OCI-LY3 (cell line): Measurements from ENCODE around the gene CDT1.

Experiments
- H2AFZ ChIP-seq: fragments of 200-600, 300-600 bp; shearing (Covaris generic); 2 replicates; pipeline ENCODE4 v1.6.0; 2014; ENCODE audit warnings: antibody characterized with exemption, low read depth, low read length
- H3K27ac ChIP-seq: fragments of 200-600, 300-600 bp; sonication (generic); 2 replicates; pipeline ENCODE4 v1.5.1; 2014; ENCODE audit warnings: mild to moderate bottlenecking, low read length, moderate library complexity, mixed read lengths
- H3K27me3 ChIP-seq: fragments of 200-600, 300-600 bp; sonication (generic); 2 replicates; pipeline ENCODE4 v1.6.1; 2014; ENCODE audit warnings: low read depth, low read length, mixed read lengths
- H3K36me3 ChIP-seq: fragments of 200-600, 300-600 bp; sonication (generic); replicated peaks from 2 replicates; pipeline ENCODE3; 2014; ENCODE audit warnings: low read depth, low read length, mixed read lengths
- H3K4me1 ChIP-seq: fragments of 300-600, 200-600 bp; sonication (generic); 2 replicates; pipeline ENCODE4 v1.6.1; 2014; ENCODE audit warnings: low read length, mixed read lengths
- H3K4me2 ChIP-seq: fragments of 200-600, 300-600 bp; sonication (generic); 2 replicates; pipeline ENCODE4 v1.6.1; 2014; ENCODE audit warnings: low read length, mixed read lengths
- H3K4me3 ChIP-seq: fragments of 300-600, 200-600 bp; sonication (generic); 2 replicates; pipeline ENCODE4 v1.5.1; 2014; ENCODE audit warnings: antibody characterized with exemption, mild to moderate bottlenecking, low read length, moderate library complexity
- H3K79me2 ChIP-seq: fragments of 300-600, 200-600 bp; shearing (Covaris generic); 2 replicates; pipeline ENCODE4 v1.6.1; 2014; ENCODE audit warnings: mild to moderate bottlenecking, low read length, mixed read lengths
- H3K9ac ChIP-seq: fragments of 300-600, 200-600 bp; shearing (Covaris generic); 2 replicates; pipeline ENCODE4 v1.6.0; 2014; ENCODE audit warnings: mild to moderate bottlenecking, low read length, moderate library complexity
- H3K9me3 ChIP-seq: fragments of 200-600, 300-600 bp; shearing (Covaris generic); 2 replicates; pipeline ENCODE4 v1.6.1; 2014; ENCODE audit warnings: low read length, mixed read lengths; ENCODE audit not compliant: insufficient read depth
- H4K20me1 ChIP-seq: fragments of 200-600, 300-600 bp; sonication (generic); 2 replicates; pipeline ENCODE4 v1.6.1; 2016; ENCODE audit warnings: low read length, mixed read lengths; ENCODE audit not compliant: insufficient read depth
- EZH2phosphoT487 ChIP-seq: fragments of 200-600 bp; shearing (Covaris generic); IDR thresholded peaks from 2 replicates; pipeline ENCODE4 v1.6.1; 2018; ENCODE audit warnings: antibody characterized with exemption, mixed run types, low read depth
- TF ChIP-seq, protein P1 (sequence below): fragments of 200-600, 300-600 bp; sonication (generic); IDR thresholded peaks from 2 replicates; pipeline ENCODE4 v1.5.1; 2014; ENCODE audit warnings: antibody characterized with exemption, low read length, low read depth

The CDT1 gene

DNA sequence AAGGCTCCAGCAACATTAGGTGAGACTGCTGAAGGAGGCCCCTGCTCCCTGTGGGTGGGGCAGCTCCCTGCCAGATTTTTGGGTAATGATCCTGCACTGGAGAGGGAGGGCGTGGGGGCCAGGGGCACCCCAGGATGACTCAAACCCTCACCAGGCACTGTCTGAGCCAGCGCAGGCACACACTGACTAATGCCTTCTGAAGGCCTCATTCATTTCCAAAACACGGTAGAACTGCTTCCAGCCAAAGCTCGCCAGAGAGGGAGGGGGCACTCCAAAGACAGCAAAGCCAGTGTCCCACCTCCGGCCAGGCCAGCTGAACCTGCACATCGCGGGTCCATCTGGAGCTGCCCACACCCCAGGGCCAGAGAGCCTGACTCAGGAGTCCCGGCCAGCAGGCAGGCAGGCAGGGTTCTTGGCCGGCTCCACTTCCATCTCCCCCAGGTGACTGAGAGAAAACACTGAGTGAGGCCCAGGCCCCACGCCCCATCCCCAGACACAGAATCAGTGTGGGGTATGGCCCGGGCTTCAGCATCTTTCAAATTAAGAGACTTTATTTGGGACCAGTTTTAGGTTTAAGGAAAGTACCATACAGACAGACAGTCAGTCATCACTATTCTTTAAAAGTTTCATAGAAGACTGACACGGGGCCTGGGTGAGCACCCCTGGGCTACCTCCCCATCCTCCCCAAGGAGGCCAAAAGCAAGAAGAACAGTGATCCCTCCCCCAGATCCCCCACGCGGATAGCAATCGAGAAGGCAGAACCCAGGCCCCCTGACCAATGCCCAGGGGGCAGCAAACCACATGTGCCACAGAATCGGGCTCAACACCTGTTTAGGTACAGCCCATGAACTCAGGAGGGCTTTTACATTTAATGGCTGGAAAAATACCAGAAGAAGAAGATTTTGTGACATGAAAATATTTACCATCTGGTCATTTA is 20.9 kb upstream of the CDT1 start:
- H3K4me1 ChIP-seq, result peaks cover 33% of the 10 kb centered on the region
- H3K9me3 ChIP-seq, result no peaks in the 10 kb centered on the region
- H3K27me3 ChIP-seq, result 0 out of 2 replicates have a peak, but pooled peaks cover 4% of the 10 kb centered on the region
- H2AFZ ChIP-seq, result no peak overlapping the region
- H3K4me2 ChIP-seq, result peak overlapping the region; percentile 57
- no peaks in the 10 kb centered on the region for H3K36me3 ChIP-seq
- H3K9ac ChIP-seq, result no peak overlapping the region
- H3K4me3 ChIP-seq, result peak overlapping the region; percentile 84; the same call in 1 of the 2 replicates
- TF ChIP-seq, protein P1, sequence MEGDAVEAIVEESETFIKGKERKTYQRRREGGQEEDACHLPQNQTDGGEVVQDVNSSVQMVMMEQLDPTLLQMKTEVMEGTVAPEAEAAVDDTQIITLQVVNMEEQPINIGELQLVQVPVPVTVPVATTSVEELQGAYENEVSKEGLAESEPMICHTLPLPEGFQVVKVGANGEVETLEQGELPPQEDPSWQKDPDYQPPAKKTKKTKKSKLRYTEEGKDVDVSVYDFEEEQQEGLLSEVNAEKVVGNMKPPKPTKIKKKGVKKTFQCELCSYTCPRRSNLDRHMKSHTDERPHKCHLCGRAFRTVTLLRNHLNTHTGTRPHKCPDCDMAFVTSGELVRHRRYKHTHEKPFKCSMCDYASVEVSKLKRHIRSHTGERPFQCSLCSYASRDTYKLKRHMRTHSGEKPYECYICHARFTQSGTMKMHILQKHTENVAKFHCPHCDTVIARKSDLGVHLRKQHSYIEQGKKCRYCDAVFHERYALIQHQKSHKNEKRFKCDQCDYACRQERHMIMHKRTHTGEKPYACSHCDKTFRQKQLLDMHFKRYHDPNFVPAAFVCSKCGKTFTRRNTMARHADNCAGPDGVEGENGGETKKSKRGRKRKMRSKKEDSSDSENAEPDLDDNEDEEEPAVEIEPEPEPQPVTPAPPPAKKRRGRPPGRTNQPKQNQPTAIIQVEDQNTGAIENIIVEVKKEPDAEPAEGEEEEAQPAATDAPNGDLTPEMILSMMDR, result no peak
- no peak for TF ChIP-seq EZH2phosphoT487
- H4K20me1 ChIP-seq, result no peaks in the 10 kb centered on the region
- H3K79me2 ChIP-seq, result peaks cover 60% of the 10 kb centered on the region
- H3K27ac ChIP-seq, result no peak overlapping the region

DNA sequence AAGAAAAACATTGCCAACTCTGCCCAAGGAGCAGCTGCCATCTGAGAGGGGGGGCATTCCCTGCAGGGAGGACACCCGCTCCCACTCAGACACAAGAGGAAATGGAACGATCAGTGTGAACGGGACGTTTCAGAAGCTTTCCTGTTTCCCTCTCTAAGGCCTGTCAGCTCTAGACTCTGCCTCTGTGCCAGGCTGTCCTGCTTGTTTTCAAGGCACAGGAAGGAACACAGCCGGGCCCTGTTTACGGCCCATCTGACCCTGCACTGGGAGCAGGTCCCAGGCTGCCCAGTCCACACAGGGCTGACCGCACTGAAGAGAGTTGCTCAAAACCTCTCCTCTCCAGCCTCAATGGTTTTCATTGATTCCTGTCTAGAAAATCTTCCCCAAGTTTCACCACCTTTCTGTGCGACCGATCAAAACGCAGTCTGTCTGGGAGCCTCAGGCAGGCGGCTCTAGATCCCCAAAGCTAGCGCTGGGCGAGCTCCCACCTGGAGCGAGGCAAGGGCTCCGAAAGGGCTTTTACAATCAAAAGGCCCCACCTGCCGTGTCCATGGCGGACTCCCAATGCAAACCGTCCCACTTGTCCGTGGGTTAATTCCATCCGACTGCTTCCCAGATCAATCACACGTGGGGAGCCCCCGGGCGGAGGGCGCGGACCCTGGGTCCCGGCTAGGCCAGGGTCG is 20.1 kb upstream of the CDT1 start:
- Histone ChIP-seq H3K4me2 (peak overlapping the region; percentile 57), H3K27ac (no peak overlapping the region), H3K4me1 (peaks cover 33% of the 10 kb centered on the region), H3K27me3 (0 out of 2 replicates have a peak, but pooled peaks cover 4% of the 10 kb centered on the region), H3K4me3 (peak overlapping the region; percentile 84), H2AFZ (no peak overlapping the region), H3K79me2 (peaks cover 57% of the 10 kb centered on the region), H3K9ac (peak overlapping the region; percentile 79), H3K9me3 (no peaks in the 10 kb centered on the region), H4K20me1 (no peaks in the 10 kb centered on the region), H3K36me3 (no peaks in the 10 kb centered on the region)
- TF ChIP-seq EZH2phosphoT487, result no peak
- TF ChIP-seq, protein P1, result no peak

DNA sequence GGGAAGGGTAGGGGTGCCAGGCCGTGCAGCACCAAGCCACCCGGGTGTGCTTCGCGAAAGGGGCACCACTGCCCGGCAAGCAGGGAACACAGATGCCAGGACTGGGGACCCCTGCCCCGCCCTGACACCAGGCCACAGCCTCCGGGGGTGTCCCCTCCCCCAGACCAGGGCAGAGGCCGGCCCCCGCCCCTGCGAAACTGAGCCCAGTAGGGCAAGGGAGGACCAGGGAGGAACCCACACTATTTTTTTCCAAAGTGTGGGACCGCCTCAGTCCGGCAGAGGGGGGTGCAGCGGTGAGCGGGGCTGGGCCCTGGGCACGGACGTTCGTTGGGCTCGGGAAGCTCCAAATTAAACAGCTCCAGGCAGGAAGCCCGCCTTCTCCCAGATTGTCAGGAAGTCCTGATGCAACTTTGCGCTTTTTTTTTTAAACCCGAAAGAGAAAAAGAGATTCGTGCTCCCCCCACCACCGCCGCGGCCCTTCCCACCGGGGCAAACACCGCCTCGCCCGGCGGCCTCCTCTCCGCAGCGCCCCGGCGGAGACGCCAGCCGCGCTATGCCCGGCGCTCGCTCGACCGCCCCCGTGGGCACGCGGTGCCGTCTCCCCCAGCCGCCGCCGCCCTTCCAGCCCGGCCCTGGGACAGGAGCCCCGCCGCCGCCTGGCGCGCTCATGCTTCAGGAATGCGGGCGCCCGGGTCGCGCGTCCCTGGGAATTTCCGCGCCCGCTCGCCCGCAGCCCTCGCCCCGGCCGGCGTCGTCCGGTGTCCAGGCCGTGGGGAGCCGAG is 19.3 kb upstream of the CDT1 start:
- Histone ChIP-seq H3K36me3 (no peaks in the 10 kb centered on the region), H3K27me3 (0 out of 2 replicates have a peak, but pooled peaks cover 4% of the 10 kb centered on the region), H3K4me3 (peak overlapping the region; percentile 84), H2AFZ (no peak overlapping the region; the same call in 1 of the 2 replicates), H3K9ac (peak overlapping the region; percentile 79), H3K4me2 (peak overlapping the region; percentile 57), H3K4me1 (peaks cover 33% of the 10 kb centered on the region), H3K27ac (no peak overlapping the region), H3K79me2 (peaks cover 55% of the 10 kb centered on the region), H4K20me1 (no peaks in the 10 kb centered on the region), H3K9me3 (no peaks in the 10 kb centered on the region)
- TF ChIP-seq, protein P1, result peak; percentile 36
- TF ChIP-seq EZH2phosphoT487, result no peak

DNA sequence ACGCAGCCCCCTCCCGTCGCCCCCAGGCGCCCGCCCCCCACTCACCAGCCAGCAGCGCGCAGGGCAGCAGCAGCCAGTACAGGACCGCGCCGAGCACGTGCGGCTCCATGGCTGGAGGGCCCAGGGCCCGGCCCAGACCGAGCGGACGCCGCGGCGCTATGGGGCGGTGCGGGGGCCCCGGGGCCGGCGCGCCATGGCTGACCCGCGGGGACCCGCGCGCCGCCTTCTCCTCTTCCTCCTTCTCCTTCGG is 18.8 kb upstream of the CDT1 start:
- Histone ChIP-seq H3K4me1 (peaks cover 33% of the 10 kb centered on the region), H3K36me3 (no peaks in the 10 kb centered on the region), H3K4me2 (peak overlapping the region; percentile 57), H3K27me3 (peaks cover 8% of the 10 kb centered on the region; the same call in 1 of the 2 replicates), H3K9me3 (no peaks in the 10 kb centered on the region), H2AFZ (no peak overlapping the region), H3K9ac (peak overlapping the region; percentile 79), H3K27ac (no peak overlapping the region), H4K20me1 (no peaks in the 10 kb centered on the region), H3K4me3 (peak overlapping the region; percentile 84), H3K79me2 (peaks cover 50% of the 10 kb centered on the region)
- TF ChIP-seq EZH2phosphoT487, result no peak
- TF ChIP-seq, protein P1, result no peak
